ENCODE results near the gene DUSP23.

- TF ChIP-seq POLR2A (IDR thresholded peaks at IDR 0.05; ENCODE audit: low read length) (no peak), GATA1 (IDR thresholded peaks at IDR 0.05; ENCODE audit: low read depth, low read length) (no peak)
Observed at GRCh38 chr1:159737238-159737916, 43.4 kb upstream of the DUSP23 start.

All from erythroblast (primary cell).